Measurements from ENCODE around the gene ACSS2.

Gene ACSS2

DNA sequence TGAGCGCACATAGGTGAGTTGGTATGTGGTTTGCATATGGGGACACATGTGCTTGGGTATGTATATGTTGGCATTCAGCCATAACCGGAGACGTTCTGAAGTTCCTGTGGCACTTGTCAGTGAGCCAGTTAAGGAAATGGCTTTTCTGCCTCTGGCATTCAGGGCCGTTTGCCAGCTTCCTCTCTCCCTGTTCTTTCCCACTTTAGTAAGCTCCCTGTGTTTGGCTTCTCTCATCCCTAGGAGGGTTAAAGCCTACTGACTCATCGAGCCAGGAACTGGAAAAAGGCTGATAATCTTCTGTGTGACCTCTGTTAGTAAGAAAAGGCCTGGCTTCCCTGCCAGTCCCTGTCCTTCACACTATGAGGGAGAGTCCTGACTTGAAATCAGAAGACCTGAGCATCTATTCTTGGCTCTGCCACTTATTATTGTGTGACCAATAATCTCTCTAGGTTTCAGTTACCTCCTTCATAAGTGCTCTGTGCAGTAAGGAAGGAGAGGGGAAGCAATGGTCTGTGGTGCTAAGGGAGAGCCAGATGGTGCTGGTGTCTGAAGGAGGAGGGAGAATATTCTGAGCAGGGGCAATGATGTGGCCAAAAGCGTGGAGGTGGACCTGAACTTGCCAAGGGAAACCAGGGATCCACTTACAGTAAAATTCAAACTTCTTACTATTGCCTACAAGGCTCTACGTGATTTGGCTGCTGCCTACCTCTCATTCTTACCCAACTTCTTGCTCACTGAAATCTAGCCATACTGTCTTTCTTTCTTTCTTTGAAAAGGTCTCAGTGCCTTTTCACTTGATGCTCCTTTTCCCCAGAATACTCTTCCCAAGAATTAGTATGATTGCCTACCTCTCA, 31.4 kb downstream of the ACSS2 start:
- DNase-seq (ENCODE audit: low read depth in 4 of 4, low spot score in 1 of 4) = no peak

DNA sequence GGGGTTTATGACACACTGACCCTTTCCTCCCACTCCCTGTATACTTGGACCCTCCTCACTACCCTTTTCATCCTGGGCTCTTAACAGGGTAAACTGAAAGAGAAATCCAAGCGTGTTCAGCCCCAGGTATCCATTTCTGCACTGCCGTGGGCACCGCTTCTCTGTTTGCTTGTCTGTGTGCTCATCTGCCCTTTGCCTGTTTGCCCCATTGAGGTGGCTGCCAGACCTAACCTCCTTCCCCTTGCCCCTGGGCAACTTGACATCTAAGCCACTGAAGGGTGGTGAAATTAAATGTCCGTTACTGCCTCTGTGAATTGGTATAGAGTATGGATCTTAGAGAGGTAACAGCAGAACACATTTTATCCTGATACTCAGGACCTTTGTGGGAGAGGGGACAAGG, 38.7 kb downstream of the ACSS2 start:
- DNase-seq (ENCODE audit: low read depth in 4 of 4, low spot score in 1 of 4) = no peak

DNA sequence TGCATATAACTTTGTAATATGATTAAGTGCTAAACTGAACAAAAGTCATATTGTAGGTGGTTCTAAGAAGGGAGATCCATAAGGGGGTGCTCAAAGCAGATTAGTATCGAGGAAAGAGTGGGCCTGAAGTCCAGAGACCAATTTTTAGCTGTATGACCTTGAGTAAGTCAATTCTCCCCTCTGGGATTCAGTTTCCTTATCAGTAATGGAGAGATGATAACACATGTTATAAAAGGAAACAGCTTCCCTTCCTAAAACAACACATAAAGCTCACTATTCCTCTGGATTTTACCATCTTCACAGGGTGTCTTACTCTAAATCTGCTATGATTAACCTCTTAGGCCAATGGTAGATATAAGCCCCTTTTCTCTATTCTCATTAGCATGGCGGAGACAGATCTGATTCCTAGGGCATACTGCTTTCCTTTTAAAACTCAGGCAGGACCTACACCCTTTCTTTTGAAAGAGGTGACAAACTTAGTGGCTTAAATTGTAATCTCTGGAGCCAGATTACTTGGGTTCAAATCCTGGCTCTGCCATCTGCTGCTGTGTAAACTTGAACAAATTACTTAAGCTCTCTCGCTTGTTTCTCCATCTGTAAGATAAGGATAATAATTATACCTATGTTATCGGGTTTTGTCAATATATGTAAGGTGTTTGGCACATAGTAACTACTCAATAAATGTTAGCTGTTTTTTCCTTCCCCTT, 39.5 kb downstream of the ACSS2 start:
- no peak for DNase-seq (ENCODE audit: low read depth in 4 of 4, low spot score in 1 of 4)

DNA sequence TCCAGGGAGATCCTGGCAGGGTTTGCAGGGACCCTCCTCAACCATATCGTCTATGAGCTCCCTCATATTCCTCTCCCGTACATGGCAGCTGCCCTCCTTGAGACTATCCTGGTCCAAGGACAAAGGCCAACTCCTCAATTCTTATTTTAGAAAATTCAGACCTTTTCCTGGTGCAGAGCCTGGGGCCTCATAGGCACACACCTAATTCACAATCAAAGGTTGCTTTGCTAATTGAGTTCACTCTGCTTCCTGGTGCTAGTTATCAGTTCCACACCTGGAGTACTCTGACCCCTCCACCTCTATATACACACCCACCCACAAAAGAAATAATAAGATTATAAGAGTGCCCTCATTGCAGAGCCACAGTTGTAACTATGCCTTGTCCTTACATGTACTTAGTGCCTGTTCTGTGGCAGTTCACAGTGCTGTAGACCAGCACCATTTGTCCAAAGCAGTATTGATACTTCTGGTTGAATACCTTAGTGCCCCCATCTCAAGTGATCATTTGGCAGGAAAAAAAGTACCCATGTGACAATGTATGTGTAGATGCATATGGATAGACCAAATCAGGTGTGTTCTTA, 40.5 kb downstream of the ACSS2 start:
- no peak for DNase-seq (ENCODE audit: low read depth in 4 of 4, low spot score in 1 of 4)

DNA sequence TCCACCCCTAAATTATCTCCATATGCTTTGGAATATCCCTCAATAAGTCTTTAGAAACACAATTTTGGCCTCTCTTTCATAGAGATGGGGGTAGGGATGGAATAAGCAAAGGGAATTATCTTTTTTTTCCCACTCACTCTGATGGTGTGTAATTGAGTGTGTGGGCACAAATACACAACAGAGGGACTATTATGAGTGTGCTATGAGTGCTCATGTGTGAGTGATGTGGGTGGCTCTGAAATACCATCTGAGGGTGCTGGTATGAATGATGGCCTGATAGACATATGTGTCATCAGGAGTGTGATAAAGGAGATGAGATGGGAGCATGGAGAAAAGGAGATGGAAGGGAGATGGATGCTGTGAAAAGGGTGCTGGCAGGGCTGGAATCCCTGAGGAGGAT, 43.6 kb downstream of the ACSS2 start:
- no peak for DNase-seq (ENCODE audit: low read depth in 4 of 4, low spot score in 1 of 4)

DNA sequence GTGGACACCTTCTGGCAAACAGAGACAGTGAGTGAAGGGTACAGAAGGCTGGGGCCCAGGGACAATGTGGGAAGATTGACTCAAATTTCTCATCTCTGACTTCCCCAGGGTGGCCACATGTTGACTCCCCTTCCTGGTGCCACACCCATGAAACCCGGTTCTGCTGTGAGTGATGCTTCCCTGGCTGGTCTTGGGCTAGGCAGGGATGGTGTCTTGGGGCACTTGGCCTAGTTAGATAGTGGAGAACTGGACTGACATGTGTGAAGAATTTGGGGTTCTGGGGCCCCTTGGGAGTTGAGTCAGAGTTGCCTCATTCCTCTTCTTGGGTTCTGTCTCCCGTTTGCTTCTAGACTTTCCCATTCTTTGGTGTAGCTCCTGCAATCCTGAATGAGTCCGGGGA, 45.0 kb downstream of the ACSS2 start:
- no peak for DNase-seq (ENCODE audit: low read depth in 4 of 4, low spot score in 1 of 4)

DNA sequence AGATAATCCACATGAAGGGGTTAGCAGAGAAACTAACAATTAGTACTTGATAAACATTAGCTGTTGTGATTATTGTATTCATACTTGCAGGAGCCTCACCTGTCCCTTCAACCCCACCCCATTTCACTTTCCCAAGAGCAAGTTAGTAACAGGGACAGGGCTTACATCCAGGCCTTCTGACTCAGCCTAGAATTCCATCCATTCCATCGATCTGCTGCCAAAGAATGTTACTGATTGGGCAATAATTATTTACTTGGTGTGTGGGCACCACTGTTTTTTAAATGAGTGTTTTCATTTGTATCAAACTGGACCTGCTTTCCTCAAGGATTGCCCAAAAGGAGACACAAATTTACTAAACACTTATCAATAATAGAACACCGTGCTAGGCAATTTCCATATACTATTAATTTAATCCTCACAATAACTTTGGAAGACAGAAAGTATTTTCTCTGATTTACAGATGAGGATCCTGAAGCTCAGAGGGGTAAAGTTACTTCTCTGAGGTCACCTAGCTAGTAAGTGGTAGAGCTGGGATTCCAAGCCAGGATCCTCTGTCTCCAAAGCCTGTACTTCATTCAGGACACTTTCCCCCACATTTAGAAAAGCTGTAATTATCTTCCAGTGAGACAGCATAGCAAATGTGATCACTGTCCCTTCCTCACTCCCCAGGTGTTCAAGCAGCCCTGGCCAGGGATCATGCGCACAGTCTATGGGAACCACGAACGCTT, 46.4 kb downstream of the ACSS2 start:
- DNase-seq (ENCODE audit: low read depth in 4 of 4, low spot score in 1 of 4) = no peak

DNA sequence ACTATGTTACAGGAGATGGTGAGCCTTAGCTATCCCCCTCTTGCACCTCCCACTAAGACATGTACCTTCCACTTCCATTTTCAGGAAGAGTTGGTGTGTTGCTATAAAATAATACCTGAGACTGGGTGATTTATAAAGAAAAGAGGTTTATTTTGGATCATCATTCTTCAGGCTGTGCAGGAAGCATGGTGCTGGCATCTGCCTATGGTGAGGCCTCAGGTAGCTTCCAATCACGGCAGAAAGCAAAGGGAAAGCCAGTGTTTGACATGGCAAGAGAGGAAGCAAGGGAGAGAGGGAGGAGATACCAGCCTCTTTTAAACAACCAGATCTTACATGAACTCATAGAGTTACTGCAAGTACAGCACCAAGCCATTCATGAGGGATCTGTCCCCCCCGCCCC, 47.0 kb downstream of the ACSS2 start:
- DNase-seq (ENCODE audit: low read depth in 4 of 4, low spot score in 1 of 4) = no peak

DNA sequence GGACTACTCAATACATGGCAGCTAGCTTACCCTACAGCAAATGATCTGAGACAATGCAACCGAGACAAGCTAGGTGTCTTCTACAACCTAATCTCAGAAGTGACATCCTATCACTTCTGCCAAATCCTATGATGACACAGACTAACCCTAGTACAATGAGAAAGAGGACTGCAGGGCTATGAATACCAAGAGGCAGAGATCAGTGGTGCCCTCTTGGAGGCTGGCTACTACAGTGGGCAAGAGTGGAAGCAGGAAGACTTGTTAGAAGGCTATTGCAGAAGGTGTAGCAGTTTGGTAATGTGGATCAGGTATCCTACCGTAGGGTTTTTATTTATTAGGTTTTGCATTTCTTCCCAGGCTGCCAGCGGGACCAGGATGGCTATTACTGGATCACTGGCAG, 48.9 kb downstream of the ACSS2 start:
- DNase-seq (ENCODE audit: low read depth in 4 of 4, low spot score in 1 of 4) = no peak

DNA sequence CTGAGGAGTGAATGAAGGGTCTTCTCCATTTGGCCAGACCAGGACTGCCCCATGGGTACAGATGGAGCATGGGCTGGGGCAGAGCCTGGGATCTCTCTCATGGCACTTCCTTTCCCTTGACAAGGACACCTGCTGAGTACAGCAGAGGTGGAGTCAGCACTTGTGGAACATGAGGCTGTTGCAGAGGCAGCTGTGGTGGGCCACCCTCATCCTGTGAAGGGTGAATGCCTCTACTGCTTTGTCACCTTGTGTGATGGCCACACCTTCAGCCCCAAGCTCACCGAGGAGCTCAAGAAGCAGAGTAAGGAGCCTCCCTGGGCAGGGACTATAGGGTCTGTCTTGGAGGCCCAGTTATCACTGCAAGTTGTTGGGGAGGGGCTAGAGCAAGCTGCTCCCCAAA, 49.6 kb downstream of the ACSS2 start:
- no peak for DNase-seq (ENCODE audit: low read depth in 4 of 4, low spot score in 1 of 4)

DNA sequence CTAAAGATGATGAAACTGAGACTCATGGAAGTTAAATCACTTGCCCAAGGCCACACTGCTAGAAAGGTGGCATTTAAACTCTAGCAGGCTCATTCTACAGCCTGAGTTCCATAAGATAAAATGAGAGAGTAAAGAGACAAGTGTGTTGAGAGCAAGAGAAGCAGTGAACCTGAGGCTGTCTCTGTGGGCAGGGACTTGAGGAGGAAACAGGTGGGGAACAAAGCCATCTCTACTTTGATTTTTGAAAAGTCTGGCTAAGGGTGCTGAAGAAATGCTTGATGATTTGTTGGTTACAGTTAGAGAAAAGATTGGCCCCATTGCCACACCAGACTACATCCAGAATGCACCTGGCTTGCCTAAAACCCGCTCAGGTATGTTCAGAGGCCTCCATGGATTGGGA, 50.2 kb downstream of the ACSS2 start:
- no peak for DNase-seq (ENCODE audit: low read depth in 4 of 4, low spot score in 1 of 4)

DNA sequence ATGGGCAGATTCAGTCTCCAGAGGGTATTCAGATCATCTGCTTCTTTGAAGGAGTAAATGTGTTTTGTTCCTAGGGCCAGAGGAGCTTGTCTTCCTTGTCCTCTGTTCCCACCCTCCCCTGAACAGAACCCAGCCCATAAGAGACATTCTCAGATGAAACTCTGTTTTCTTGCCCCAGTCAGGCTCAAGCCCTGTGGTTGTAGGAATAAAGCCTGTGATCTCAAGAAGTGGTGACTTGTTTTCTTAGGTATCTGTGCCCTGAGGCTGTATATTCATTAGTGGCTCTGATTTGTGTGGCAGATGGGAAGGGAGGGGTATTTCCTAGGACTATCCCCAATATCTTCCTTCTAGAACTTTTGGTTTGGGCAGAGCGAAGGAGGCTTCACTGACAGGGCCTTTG, 51.3 kb downstream of the ACSS2 start:
- DNase-seq (ENCODE audit: low read depth in 4 of 4, low spot score in 1 of 4) = no peak

DNA sequence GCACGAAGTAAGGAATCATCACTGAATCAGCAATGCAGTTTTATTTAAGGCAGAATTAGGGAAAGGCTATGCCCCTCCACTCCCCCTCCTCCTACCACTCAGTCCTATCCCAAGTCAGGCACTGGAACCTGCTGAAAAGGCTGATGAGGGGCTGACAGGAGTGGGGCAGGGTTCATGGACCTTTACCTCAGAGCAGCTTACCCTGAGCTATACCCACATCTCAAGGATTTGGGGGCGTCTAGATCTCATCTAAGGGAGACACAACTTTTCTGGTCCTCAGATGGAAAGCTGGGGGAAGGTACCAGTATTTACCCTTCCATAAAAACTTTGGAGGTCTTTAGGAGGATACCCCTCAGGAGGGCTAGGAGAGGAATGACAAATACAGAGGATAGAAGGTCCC, 52.0 kb downstream of the ACSS2 start:
- no peak for DNase-seq (ENCODE audit: low read depth in 4 of 4, low spot score in 1 of 4)

DNA sequence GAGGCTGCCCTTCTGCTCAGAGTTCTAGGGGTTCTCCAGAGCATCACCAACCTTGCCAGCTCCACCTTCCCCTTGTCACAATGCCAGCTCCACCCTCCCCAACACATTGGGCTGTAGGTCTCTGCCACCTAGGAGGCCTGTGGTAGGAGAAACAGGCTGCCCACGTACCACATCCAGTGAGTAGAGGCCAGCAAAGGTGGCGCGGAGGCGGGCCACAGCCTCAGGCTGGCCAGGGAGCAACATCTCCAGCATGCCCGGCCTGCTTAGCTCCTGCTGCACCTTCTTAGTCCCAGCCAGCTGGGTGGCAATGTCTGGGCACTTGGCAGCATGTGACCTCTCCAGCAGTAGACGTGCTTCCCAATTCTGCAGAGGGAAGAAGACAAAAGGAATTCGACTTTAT, 55.4 kb downstream of the ACSS2 start:
- no peak for DNase-seq (ENCODE audit: low read depth in 4 of 4, low spot score in 1 of 4)

DNA sequence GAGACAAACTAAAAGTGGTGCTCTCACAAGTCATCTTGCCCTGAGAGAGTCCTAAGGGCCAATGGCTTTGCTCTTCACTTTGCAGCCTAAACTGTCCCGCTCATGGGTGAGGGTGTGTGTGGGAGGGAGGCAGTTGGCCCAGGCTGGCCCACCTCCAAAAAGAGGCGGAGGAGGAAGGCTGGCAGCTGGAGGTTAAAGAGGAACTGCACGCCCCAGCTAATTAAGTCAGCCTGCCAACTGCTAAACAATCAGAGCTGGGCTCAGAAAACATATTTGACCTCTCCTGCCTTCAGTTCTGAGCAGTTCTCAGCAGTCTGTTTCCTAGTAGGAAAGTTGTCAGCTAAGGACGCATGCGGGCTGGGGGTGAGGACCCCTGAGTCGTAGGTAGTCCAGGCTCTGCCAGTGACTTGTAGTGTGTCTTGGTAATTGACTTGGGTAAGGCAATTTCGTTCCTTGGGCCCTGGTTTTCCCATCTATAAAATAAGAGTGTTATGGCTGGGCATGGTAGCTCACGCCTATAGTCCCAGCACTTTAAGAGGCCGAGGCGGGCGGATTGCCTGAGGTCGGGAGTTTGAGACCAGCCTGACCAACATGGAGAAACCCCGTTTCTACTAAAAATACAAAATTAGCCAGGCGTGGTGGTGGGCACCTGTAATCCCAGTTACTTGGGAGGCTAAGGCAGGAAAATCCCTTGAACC, 62.2 kb downstream of the ACSS2 start:
- no peak for DNase-seq (ENCODE audit: low read depth in 4 of 4, low spot score in 1 of 4)

DNA sequence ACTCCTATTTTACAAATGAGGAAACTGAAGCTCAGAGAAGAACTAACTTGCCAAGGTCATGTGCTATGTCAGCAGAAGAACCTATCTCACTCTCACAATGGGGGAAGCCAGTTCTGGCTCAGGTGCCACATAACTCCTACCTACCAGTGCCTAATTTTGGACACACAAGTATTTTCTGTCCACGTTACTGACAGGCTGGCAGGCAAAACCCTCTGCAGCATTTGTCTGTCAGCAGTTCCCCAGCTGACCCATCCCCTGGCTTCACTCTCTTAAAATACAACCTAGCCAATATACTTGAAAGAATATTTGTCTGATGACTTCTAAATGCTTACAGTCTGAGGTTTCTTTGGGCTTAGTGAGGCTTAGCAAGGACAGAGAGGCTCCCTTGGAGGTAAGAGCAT, 63.7 kb downstream of the ACSS2 start:
- DNase-seq (ENCODE audit: low read depth in 4 of 4, low spot score in 1 of 4) = no peak

DNA sequence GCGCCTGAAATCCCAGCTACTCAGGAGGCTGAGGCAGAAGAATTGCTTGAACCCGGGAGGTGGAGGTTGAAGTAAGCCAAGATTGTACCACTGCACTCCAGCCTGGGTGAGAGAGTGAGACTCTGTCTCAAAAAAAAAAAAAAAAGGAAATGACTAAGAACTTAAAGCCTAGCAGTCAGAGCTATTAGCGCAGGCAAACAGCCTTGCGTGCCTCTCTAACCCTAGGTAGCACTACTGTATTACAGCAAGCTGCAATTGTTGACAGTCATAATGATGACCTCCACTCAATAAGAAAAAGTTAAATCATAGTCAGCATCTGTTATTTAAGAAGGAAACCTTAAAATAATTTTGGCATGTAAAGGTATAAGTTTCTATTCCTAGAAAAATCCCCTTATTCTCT, 64.8 kb downstream of the ACSS2 start:
- no peak for DNase-seq (ENCODE audit: low read depth in 4 of 4, low spot score in 1 of 4)

DNA sequence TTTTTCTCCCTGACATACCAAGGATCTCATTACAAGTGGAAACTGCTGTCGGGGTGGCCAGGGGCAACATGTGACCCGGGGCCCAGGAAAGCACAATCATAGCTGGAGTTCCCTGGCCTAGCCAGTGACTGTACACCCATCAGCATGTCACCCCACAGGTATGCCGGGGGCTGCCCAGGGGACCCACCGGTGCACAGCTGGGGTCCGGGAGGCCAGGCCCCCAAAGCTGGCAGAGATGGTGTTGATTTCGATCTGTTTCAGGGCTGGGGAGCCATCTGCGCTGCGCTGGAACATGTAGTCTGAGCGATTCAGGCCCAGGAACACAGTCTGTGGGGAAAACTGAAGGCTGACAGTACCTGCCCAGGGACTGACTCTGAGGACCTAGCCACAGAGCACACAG, 65.9 kb downstream of the ACSS2 start:
- DNase-seq (ENCODE audit: low read depth in 4 of 4, low spot score in 1 of 4) = no peak

DNA sequence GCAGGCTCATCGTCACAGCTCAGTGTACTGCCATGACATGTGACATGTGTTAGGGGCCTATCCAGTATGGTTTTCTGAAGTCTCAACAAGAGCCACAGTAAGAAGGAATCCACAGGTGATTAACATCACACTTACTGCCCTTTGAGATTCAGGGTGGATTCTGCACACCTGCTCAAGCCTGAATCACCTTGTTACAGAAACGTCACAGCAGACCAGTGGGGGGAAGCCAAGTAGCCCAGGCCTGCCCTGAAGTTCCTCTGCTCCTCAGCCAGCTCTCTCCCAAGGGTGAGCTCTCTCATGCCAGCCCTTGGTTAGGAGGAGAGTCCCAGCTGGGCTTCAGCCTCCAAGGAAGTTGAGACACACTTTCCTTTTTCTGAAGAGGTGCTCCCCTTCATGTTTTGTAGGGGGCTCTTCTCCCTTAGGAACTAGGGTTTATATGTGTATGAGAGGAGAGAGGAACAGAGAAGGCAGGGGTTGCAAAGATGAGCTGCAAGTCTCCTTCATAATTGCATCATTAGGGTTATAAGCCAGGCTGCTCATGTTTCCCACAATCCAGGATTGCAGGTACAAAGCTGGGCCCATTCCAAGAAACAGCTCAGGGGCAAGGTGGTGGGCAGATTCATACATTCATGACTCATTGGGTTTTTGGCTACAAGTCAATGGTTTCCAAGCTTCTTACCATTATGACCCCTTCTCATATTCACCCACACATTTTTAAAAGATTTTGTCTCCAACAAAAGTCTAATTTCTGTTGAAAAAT, 67.6 kb downstream of the ACSS2 start:
- no peak for DNase-seq (ENCODE audit: low read depth in 4 of 4, low spot score in 1 of 4)

DNA sequence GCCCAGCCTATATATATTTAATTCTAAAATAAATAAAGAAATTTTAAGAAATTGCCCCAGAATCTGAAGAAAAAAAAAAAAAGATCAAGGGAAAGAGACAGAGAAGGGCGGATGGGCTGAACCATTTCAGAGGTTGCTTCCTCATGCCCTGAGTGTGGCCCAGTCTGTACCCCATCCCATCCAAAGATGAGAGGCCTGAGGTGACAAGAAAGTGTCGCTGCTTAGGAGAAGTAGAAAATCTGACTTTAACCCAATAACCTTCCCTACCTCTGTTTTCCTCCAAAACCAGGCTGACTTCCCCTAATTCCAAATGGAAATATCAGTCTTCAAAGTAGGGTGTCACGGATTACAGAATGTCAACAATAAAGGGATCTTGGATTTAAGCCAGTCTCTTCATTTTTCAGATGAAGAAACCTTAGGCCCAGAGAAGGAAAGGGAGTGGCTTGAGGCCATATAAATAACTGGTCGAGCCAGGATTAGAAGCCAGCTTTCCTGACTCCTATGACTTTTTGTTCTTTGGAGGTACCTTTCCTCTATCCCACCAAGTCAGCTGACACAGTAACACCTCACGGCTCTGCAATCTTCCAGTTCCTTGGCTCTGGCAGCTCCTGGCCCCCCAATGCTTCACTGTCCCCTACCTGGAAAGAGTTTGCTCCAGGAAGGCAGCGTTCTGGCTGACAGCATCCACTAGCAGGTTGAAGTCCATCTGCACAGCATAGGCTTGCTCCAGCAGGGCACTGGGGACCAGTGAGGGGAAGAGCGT, 69.1 kb downstream of the ACSS2 start:
- DNase-seq (ENCODE audit: low read depth in 4 of 4, low spot score in 1 of 4) = no peak
